Body of pancreas (tissue), 4 donors: Measurements from ENCODE around the gene DCHS1. TPM values are rescaled to one million over a fixed set of nuclear protein-coding genes. Genes with fewer than 3 reads are reported as not detected.
A peak's percentile ranks its signal among the peaks of the same experiment; 100 is the strongest.

Experiments used
- ATAC-seq: fragments of 150-250 bp; one replicate; pipeline ENCODE4 v1.9.1; 2016
- DNase-seq, 4 donors: peaks; one replicate each; pipeline ENCODE4 v3.0.0-alpha.2; 2019
- H3K27ac ChIP-seq, 4 donors: fragments of 200-600 bp; sonication (generic); 1 replicate in 3 of 4; 2 replicates in 1 of 4; pipeline versions ENCODE4 v1.5.1 to v1.6.1; 2016 to 2019; ENCODE audit warnings: mild to moderate bottlenecking in 1 of 4, mixed read lengths in 1 of 4, moderate library complexity in 1 of 4
- H3K27me3 ChIP-seq, 2 donors: fragments of 200-600 bp; sonication (generic); one replicate each; pipeline ENCODE4 v1.6.0; 2016; ENCODE audit warnings: mild to moderate bottlenecking in 1 of 2
- H3K36me3 ChIP-seq, 2 donors: fragments of 200-600 bp; sonication (generic); replicated peaks in 1 of 2; 2 replicates each; pipeline ENCODE4 v1.5.1; 2016; ENCODE audit warnings: low read depth in 2 of 2; ENCODE audit not compliant: insufficient read depth in 1 of 2
- H3K4me1 ChIP-seq: fragments of 200-600 bp; sonication (generic); one replicate; pipeline ENCODE4 v1.6.0; 2016
- H3K4me3 ChIP-seq, 2 donors: fragments of 200-600 bp; sonication (generic); 1 replicate in 1 of 2; 2 replicates in 1 of 2; pipeline ENCODE4 v1.5.1; 2016 to 2019
- H3K9me3 ChIP-seq, 3 donors: fragments of 200-600 bp; sonication (generic); 1 replicate in 2 of 3; 2 replicates in 1 of 3; pipeline ENCODE4 v1.5.1; 2016
- POLR2A ChIP-seq, 3 donors: fragments of 450-650 bp; IDR thresholded peaks; one replicate each; pipeline ENCODE4 v1.6.1; 2016; ENCODE audit warnings: antibody characterized with exemption in 3 of 3, mild to moderate bottlenecking in 2 of 3
- WGBS, 2 donors: methylation state at CpG; one replicate each; pipeline ENCODE4 v1.1.5; 2017; 5-methylcytosine and 5-hydroxymethylcytosine counted together
- intact Hi-C: fragments of 100-400 bp; cut with DNase I; formaldehyde crosslinking; loops from one replicate; pipeline ENCODE4 v1.15.1; 2023
- total RNA-seq, 2 donors: library from RNA; depleted of rRNA; stranded (reverse); fragments of >200 nt; gene quantifications; one replicate each; pipeline ENCODE4 v1.1.0, GENCODE V29; 2016
- TF ChIP-seq, protein P1 (sequence below), 7 experiments: fragments of 450-650 bp in 4 of 7; fragments of 200-600 bp in 3 of 7; sonication (generic) in 3 of 7; IDR thresholded peaks; one replicate each; pipeline ENCODE4 v1.5.1; 2016 to 2019; ENCODE audit warnings: antibody characterized with exemption in 7 of 7

The DCHS1 gene
- total RNA-seq, 2 donors from 2014 or later = 6.0 to 10.9 TPM

- H3K27ac ChIP-seq = no peak overlapping the region
- H3K27me3 ChIP-seq = no peaks in the 10 kb centered on the region
- ATAC-seq (peak; percentile 67), DNase-seq (peak; percentile 49 to 77 (median 56))
- H3K4me3 ChIP-seq = peak overlapping the region; percentile 8 to 9
- 60 to 69% methylated on average over 24 to 97 of the region's 102 CpGs for WGBS, 2 donors
- intact Hi-C loops = loop anchor here (10.0 kb wide), 1 partner anchor 45 kb away; no protein-coding TSS in a partner anchor
- H3K4me1 ChIP-seq = peaks cover 39% of the 10 kb centered on the region
- H3K9me3 ChIP-seq = no peaks in the 10 kb centered on the region
- H3K36me3 ChIP-seq = no peaks in the 10 kb centered on the region
- TF ChIP-seq, protein P1, sequence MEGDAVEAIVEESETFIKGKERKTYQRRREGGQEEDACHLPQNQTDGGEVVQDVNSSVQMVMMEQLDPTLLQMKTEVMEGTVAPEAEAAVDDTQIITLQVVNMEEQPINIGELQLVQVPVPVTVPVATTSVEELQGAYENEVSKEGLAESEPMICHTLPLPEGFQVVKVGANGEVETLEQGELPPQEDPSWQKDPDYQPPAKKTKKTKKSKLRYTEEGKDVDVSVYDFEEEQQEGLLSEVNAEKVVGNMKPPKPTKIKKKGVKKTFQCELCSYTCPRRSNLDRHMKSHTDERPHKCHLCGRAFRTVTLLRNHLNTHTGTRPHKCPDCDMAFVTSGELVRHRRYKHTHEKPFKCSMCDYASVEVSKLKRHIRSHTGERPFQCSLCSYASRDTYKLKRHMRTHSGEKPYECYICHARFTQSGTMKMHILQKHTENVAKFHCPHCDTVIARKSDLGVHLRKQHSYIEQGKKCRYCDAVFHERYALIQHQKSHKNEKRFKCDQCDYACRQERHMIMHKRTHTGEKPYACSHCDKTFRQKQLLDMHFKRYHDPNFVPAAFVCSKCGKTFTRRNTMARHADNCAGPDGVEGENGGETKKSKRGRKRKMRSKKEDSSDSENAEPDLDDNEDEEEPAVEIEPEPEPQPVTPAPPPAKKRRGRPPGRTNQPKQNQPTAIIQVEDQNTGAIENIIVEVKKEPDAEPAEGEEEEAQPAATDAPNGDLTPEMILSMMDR (IDR thresholded peaks at IDR 0.05) = no peak
- no peak for TF ChIP-seq POLR2A (IDR thresholded peaks at IDR 0.05)
Measured at GRCh38 chr11:6629892-6630631, 25.5 kb downstream of the DCHS1 start.

- DNase-seq = no peak
- intact Hi-C loops = loop anchor here (10.0 kb wide), 1 partner anchor 45 kb away; no protein-coding TSS in a partner anchor
- Histone ChIP-seq H3K27me3 (no peaks in the 10 kb centered on the region), H3K27ac (no peak overlapping the region), H3K4me1 (peaks cover 37% of the 10 kb centered on the region), H3K36me3 (no peaks in the 10 kb centered on the region), H3K9me3 (no peaks in the 10 kb centered on the region), H3K4me3 (no peak overlapping the region)
- 95% methylated on average over 10 to 24 of the region's 24 CpGs for WGBS, 2 donors
- no peak for TF ChIP-seq POLR2A (IDR thresholded peaks at IDR 0.05)
- TF ChIP-seq, protein P1 (IDR thresholded peaks at IDR 0.05) = no peak
- no peak for ATAC-seq
Measured at GRCh38 chr11:6629573-6629891, 26.1 kb downstream of the DCHS1 start.

GRCh38 chr11:6628526-6628925, 27.1 kb downstream of the DCHS1 start:
- DNase-seq = no peak
- Histone ChIP-seq H3K4me1 (peaks cover 27% of the 10 kb centered on the region), H3K27ac (no peak overlapping the region), H3K4me3 (no peak overlapping the region), H3K36me3 (no peaks in the 10 kb centered on the region), H3K27me3 (no peaks in the 10 kb centered on the region), H3K9me3 (no peaks in the 10 kb centered on the region)
- intact Hi-C loops = loop anchor here (10.0 kb wide), 1 partner anchor 46 kb away; no protein-coding TSS in a partner anchor
- TF ChIP-seq, protein P1 (IDR thresholded peaks at IDR 0.05) = no peak
- TF ChIP-seq POLR2A (IDR thresholded peaks at IDR 0.05) = no peak
- ATAC-seq = no peak
- whole genome bisulfite sequencing, 2 donors = 90 to 91% methylated on average over 4 of the region's 4 CpGs

DNA sequence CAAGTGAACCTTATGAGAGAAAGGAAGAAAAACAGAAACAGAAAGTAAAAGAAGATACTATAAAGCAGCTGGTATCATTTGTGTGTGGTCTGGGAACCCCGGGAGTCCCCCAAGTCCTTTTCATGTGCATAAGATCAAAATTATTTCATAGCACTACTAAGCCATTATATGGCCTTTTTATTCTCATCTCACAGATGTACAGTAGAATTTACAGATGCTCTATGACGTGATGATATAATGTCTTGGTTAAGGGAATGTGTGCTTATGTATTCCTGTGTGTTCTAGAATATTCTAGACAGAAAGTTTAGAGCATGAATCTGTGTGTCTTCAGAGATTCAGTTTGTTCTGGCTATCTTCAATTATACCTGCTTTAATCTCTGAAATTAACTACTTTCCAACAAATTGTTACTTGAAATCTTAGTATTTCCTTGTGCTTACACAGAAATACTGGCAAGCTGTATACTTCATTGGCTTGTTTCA, 27.8 kb downstream of the DCHS1 start:
- H3K27me3 ChIP-seq = no peaks in the 10 kb centered on the region
- H3K4me1 ChIP-seq = peaks cover 24% of the 10 kb centered on the region
- ATAC-seq (no peak), DNase-seq (no peak)
- TF ChIP-seq, protein P1 (IDR thresholded peaks at IDR 0.05) = no peak
- no peak for TF ChIP-seq POLR2A (IDR thresholded peaks at IDR 0.05)
- WGBS, 2 donors = 72 to 82% methylated on average over 2 of the region's 2 CpGs
- no peak overlapping the region for H3K27ac ChIP-seq
- no peaks in the 10 kb centered on the region for H3K9me3 ChIP-seq
- no peaks in the 10 kb centered on the region for H3K36me3 ChIP-seq
- H3K4me3 ChIP-seq = no peak overlapping the region
- intact Hi-C loops = loop anchor here (10.0 kb wide), 1 partner anchor 47 kb away; no protein-coding TSS in a partner anchor
